GM12878 (cell line): ENCODE measurements around the gene FAM114A1. TPM values are rescaled to one million over a fixed set of nuclear protein-coding genes. Genes with fewer than 3 reads are reported as not detected.

Experiments
- ATAC-seq: fragments of 200-7000 bp; cut with Tn5 transposase; 3 replicates; pipeline ENCODE4 v1.9.1; 2020; ENCODE audit warnings: mild to moderate bottlenecking, moderate library complexity
- BruUV-seq: library from RNA; stranded (reverse); fragments of 400-500 nt; replicated peaks from 2 replicates; lab custom pipeline; 2021; lab: Mats Ljungman, UMichigan
- CTCF ChIA-PET: fragments of 300-600 bp; sonication (Branson Sonifier 250); formaldehyde crosslinking; extraction: SDS; loops from one replicate; lab custom pipeline; 2021; ENCODE audit warnings: inconsistent platforms; lab: Yijun Ruan, JAX
- POLR2A ChIA-PET: fragments of 350-600 bp; formaldehyde crosslinking; extraction: SDS; loops from one replicate; lab custom pipeline; 2021; ENCODE audit warnings: inconsistent platforms; lab: Charles Lee
- RAD21 ChIA-PET: fragments of 300-600 bp; sonication (Branson Sonifier 250); formaldehyde crosslinking; loops from one replicate; lab custom pipeline; 2023; ENCODE audit warnings: antibody characterized with exemption; ENCODE audit not compliant: unreplicated experiment; lab: Charles Lee
- SMC1A ChIA-PET: fragments of 300-600 bp; sonication (Branson Sonifier 250); formaldehyde crosslinking; loops from one replicate; lab custom pipeline; 2023; ENCODE audit not compliant: unreplicated experiment, uncharacterized antibody; lab: Charles Lee
- DNase-seq: peaks from one replicate; pipeline ENCODE4 v3.0.0-alpha.2; 2011; ENCODE audit warnings: low read depth, low spot score
- FAIRE-seq: peaks from 3 replicates; lab custom pipeline; 2011; peaks lifted over from hg19 to GRCh38; lab: Jason Lieb, UNC
- H2AFZ ChIP-seq: 2 replicates; pipeline ENCODE4 v1.6.0; 2011; ENCODE audit warnings: low read depth, low read length, control low read depth; ENCODE audit not compliant: control insufficient read depth
- H3K27ac ChIP-seq: 2 replicates; pipeline ENCODE4 v1.5.1; 2011; ENCODE audit warnings: control low read depth; ENCODE audit not compliant: control insufficient read depth, insufficient read depth
- H3K27me3 ChIP-seq, 2 experiments: replicated peaks in 1 of 2; 2 replicates each; pipeline versions ENCODE4 v1.6.0 to v1.6.1; 2011; ENCODE audit warnings: low read length in 1 of 2; ENCODE audit not compliant: control insufficient read depth in 2 of 2, insufficient read depth in 2 of 2
- H3K36me3 ChIP-seq, 2 experiments: 2 replicates each; pipeline ENCODE4 v1.5.1; 2011; ENCODE audit warnings: low read length in 1 of 2; ENCODE audit not compliant: control insufficient read depth in 2 of 2, insufficient read depth in 2 of 2
- H3K4me1 ChIP-seq: 2 replicates; pipeline ENCODE4 v1.6.1; 2011; ENCODE audit warnings: mild to moderate bottlenecking, low read length, moderate library complexity, mixed read lengths; ENCODE audit not compliant: control insufficient read depth, insufficient read depth
- H3K4me2 ChIP-seq: 2 replicates; pipeline ENCODE4 v1.6.0; 2011; ENCODE audit warnings: control low read depth; ENCODE audit not compliant: control insufficient read depth, insufficient read depth
- H3K4me3 ChIP-seq: fragments of 200-600 bp; sonication (generic); 2 replicates; pipeline ENCODE4 v1.5.1; 2016
- H3K79me2 ChIP-seq: 2 replicates; pipeline ENCODE4 v1.6.0; 2011; ENCODE audit warnings: low read length; ENCODE audit not compliant: control insufficient read depth, insufficient read depth
- H3K9ac ChIP-seq: 2 replicates; pipeline ENCODE4 v1.8.0; 2011; ENCODE audit warnings: low read length, control low read depth, mixed read lengths; ENCODE audit not compliant: control insufficient read depth, insufficient read depth
- H3K9me3 ChIP-seq: replicated peaks from 3 replicates; pipeline ENCODE4 v1.5.1; 2011; ENCODE audit warnings: mild to moderate bottlenecking, low read length; ENCODE audit not compliant: control insufficient read depth, insufficient read depth
- H4K20me1 ChIP-seq: 2 replicates; pipeline ENCODE4 v1.6.0; 2011; ENCODE audit not compliant: control insufficient read depth, insufficient read depth
- BHLHE40 ChIP-seq, 2 experiments: fragments of 450-650 bp in 1 of 2; IDR thresholded peaks; 2 replicates each; pipeline ENCODE4 v1.6.1; 2011 to 2017; ENCODE audit warnings: low read depth in 2 of 2, borderline replicate concordance in 1 of 2, improper control_type of control experiment in 1 of 2, low read length in 1 of 2, mild to moderate bottlenecking in 1 of 2
- CREB1 ChIP-seq: IDR thresholded peaks from 2 replicates; pipeline ENCODE4 v1.6.1; 2012; ENCODE audit warnings: low read depth, mild to moderate bottlenecking, inconsistent platforms
- FOXK2 ChIP-seq: fragments of 450-650 bp; IDR thresholded peaks from 2 replicates; pipeline ENCODE4 v1.6.1; 2017; ENCODE audit warnings: mild to moderate bottlenecking, moderate library complexity
- IRF5 ChIP-seq: fragments of 450-650 bp; IDR thresholded peaks from 2 replicates; pipeline ENCODE4 v1.6.1; 2017; ENCODE audit warnings: borderline replicate concordance
- KAT2A ChIP-seq: conservative IDR thresholded peaks from 2 replicates; pipeline ENCODE4 v1.6.1; 2011; ENCODE audit warnings: low read depth, low read length; ENCODE audit not compliant: control insufficient read depth
- NFXL1 ChIP-seq: fragments of 450-650 bp; IDR thresholded peaks from 2 replicates; pipeline ENCODE4 v1.6.1; 2017; ENCODE audit warnings: antibody characterized with exemption, mild to moderate bottlenecking, borderline replicate concordance
- NFYA ChIP-seq: IDR thresholded peaks from 2 replicates; pipeline ENCODE4 v1.6.1; 2011; ENCODE audit warnings: low read depth, mild to moderate bottlenecking, low read length, improper control_type of control experiment, borderline replicate concordance
- PKNOX1 ChIP-seq: fragments of 450-650 bp; IDR thresholded peaks from 2 replicates; pipeline ENCODE4 v1.6.1; 2016; ENCODE audit warnings: mild to moderate bottlenecking
- SKIL ChIP-seq: fragments of 450-650 bp; IDR thresholded peaks from 2 replicates; pipeline ENCODE4 v1.6.1; 2017; ENCODE audit warnings: mild to moderate bottlenecking, low read depth, inconsistent platforms; ENCODE audit not compliant: poor library complexity, severe bottlenecking
- SP1 ChIP-seq: IDR thresholded peaks from one replicate; pipeline ENCODE4 v1.6.1; 2011; ENCODE audit warnings: low read depth, low read length
- USF1 ChIP-seq: IDR thresholded peaks from 2 replicates; pipeline ENCODE4 v1.6.1; 2011; ENCODE audit warnings: borderline replicate concordance, low read depth, mild to moderate bottlenecking, moderate library complexity, mixed read lengths, low read length; ENCODE audit not compliant: insufficient read depth; ENCODE audit errors: extremely low read length
- YY1 ChIP-seq: IDR thresholded peaks from 2 replicates; pipeline ENCODE4 v1.6.1; 2011; ENCODE audit warnings: low read depth, mild to moderate bottlenecking, low read length
- ZBTB40 ChIP-seq: fragments of 450-650 bp; IDR thresholded peaks from 2 replicates; pipeline ENCODE4 v1.6.1; 2016; ENCODE audit warnings: mild to moderate bottlenecking, moderate library complexity, borderline replicate concordance
- ZNF217 ChIP-seq: fragments of 450-650 bp; IDR thresholded peaks from 2 replicates; pipeline ENCODE4 v1.6.1; 2017; ENCODE audit warnings: antibody characterized with exemption, mild to moderate bottlenecking
- WGBS: methylation state at CpG from one replicate; pipeline ENCODE4 v1.1.6; 2016; ENCODE audit warnings: low lambda C conversion rate; ENCODE audit not compliant: insufficient replicate concordance, insufficient coverage; ENCODE audit errors: missing lambda C conversion rate; 5-methylcytosine and 5-hydroxymethylcytosine counted together
- in situ Hi-C: fragments of 300-500 bp; cut with MboI; formaldehyde crosslinking; loops from 9 replicates; pipeline ENCODE4 v1.14.3; 2018; ENCODE audit warnings: mixed read lengths
- intact Hi-C: fragments of 100-400 bp; cut with micrococcal nuclease; formaldehyde crosslinking; loops from one replicate; pipeline ENCODE4 v1.14.2; 2022; ENCODE audit not compliant: unreplicated experiment
- polyA plus RNA-seq, 11 experiments: library from polyadenylated mRNA; depleted of rRNA in 4 of 11; unstranded in 6 of 11; stranded (reverse) in 5 of 11; fragments of >200 nt; fragmentation: Nextera tagmentation in 4 of 11; fragmentation: Illumina TruSeq in 1 of 11; extraction: Ambion mirVana in 4 of 11; extraction: Trizol in 1 of 11; gene quantifications; 1 replicate in 1 of 11; 2 replicates in 10 of 11; pipeline versions ENCODE4 v1.2.1 to v1.2.3, GENCODE V29; 2011 to 2016; ENCODE audit warnings: inconsistent platforms in 2 of 11, missing spikeins in 2 of 11, low read depth in 1 of 11
- total RNA-seq, 4 experiments: library from RNA; depleted of rRNA in 3 of 4; stranded (reverse); fragments of >200 nt in 3 of 4; fragmentation: Illumina TruSeq in 1 of 4; extraction: Trizol in 1 of 4; gene quantifications; 2 replicates each; pipeline versions ENCODE4 v1.2.1 to v1.2.3, GENCODE V29; 2013 to 2021

The FAM114A1 gene
- total and polyA plus RNA-seq, 10 of the 15 experiments (the other 5 are each of a cell fraction or from before 2014, with no cell fraction given): 1.3 to 6.2 (median 3.9) TPM

- 72% methylated on average over 3 of the region's 3 CpGs for WGBS
- Histone ChIP-seq H3K79me2 (no peaks in the 10 kb centered on the region), H3K9ac (no peak overlapping the region), H3K4me1 (no peaks in the 10 kb centered on the region), H4K20me1 (no peaks in the 10 kb centered on the region), H3K36me3 (no peaks in the 10 kb centered on the region), H3K27me3 (no peaks in the 10 kb centered on the region), H3K4me2 (no peak overlapping the region), H3K9me3 (no peaks in the 10 kb centered on the region), H3K4me3 (no peak overlapping the region), H3K27ac (no peak overlapping the region), H2AFZ (no peak overlapping the region)
- RAD21 ChIA-PET: interaction anchor here (0.7 to 1.5 kb wide), 4 partner anchors 141 to 226 kb away, joined by 3 to 6 read pairs (median 4); no protein-coding TSS in a partner anchor
- DNase-seq (no peak), ATAC-seq (no peak), FAIRE-seq (no peak)
- POLR2A ChIA-PET: interaction anchor here (0.6 kb wide), 1 partner anchor 76 kb away, joined by 3 read pairs; no protein-coding TSS in a partner anchor
- in situ Hi-C loops: loop anchor here (25.0 kb wide), 1 partner anchor 528 kb away; no protein-coding TSS in a partner anchor
- intact Hi-C loops: no loop called here
- SMC1A ChIA-PET: interaction anchor here (0.7 to 3.0 kb wide), 5 partner anchors 16 to 273 kb away, joined by 3 to 15 read pairs (median 3); no protein-coding TSS in a partner anchor
- CTCF ChIA-PET: interaction anchor here (1.2 to 2.5 kb wide), 3 partner anchors 150 to 538 kb away, joined by 3 to 11 read pairs (median 10); no protein-coding TSS in a partner anchor
- BruUV-seq: no TSS peak
- TF ChIP-seq PKNOX1 (no peak), USF1 (no peak), SP1 (no peak), NFYA (no peak), ZNF217 (no peak), ZBTB40 (no peak), BHLHE40 (IDR thresholded peaks at IDR 0.05; ENCODE audit: borderline replicate concordance in 1 of 2, low read depth in 2 of 2, low read length in 1 of 2) (no peak), IRF5 (no peak), SKIL (no peak), YY1 (no peak), FOXK2 (no peak), CREB1 (no peak), NFXL1 (no peak), KAT2A (no peak)
Observed at GRCh38 chr4:38909015-38909414, 41.4 kb downstream of the FAM114A1 start.
